ENCODE results near the gene ANKRD65.

DNA sequence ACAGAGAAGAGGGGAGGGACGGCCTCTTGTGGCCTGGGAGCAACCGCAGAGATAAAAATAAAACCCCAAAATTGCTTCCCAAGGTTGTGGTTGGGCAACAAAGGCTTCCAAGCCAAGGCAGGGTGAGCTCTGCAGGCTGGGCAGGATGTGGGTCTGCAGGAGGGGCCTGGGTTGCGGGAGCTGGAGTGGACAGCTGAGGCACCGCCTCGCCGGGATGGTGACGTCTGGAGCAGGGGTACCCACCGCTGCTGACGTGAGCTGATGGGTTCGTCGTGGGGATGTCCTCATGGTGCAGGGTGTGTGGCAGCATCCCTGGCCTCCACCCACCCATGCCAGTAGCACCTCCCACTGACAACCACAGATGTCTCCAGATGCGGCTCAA, 49.7 kb downstream of the ANKRD65 start:
- no peak for TF ChIP-seq POLR2A (IDR thresholded peaks at IDR 0.05)
- TF ChIP-seq, protein P1, sequence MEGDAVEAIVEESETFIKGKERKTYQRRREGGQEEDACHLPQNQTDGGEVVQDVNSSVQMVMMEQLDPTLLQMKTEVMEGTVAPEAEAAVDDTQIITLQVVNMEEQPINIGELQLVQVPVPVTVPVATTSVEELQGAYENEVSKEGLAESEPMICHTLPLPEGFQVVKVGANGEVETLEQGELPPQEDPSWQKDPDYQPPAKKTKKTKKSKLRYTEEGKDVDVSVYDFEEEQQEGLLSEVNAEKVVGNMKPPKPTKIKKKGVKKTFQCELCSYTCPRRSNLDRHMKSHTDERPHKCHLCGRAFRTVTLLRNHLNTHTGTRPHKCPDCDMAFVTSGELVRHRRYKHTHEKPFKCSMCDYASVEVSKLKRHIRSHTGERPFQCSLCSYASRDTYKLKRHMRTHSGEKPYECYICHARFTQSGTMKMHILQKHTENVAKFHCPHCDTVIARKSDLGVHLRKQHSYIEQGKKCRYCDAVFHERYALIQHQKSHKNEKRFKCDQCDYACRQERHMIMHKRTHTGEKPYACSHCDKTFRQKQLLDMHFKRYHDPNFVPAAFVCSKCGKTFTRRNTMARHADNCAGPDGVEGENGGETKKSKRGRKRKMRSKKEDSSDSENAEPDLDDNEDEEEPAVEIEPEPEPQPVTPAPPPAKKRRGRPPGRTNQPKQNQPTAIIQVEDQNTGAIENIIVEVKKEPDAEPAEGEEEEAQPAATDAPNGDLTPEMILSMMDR (IDR thresholded peaks at IDR 0.05) = no peak
- TF ChIP-seq POLR2AphosphoS5 (IDR thresholded peaks at IDR 0.05) = no peak
